ENCODE results near the gene AMER3. TPM values are rescaled to one million over a fixed set of nuclear protein-coding genes. Genes with fewer than 3 reads are reported as not detected.

The AMER3 gene
- total and polyA plus RNA-seq, 10 of the 15 experiments (the other 5 are each of a cell fraction or from before 2014, with no cell fraction given) = not detected

- POLR2A ChIA-PET = no interaction called here
- ATAC-seq = no peak
- no peak overlapping the region for H3K27ac ChIP-seq (ENCODE audit: control insufficient read depth, insufficient read depth)
- no peaks in the 10 kb centered on the region for H4K20me1 ChIP-seq (ENCODE audit: control insufficient read depth, insufficient read depth)
- no peaks in the 10 kb centered on the region for H3K4me1 ChIP-seq (ENCODE audit: control insufficient read depth, insufficient read depth, low read length)
- H2AFZ ChIP-seq (ENCODE audit: control insufficient read depth, low read depth, low read length) = no peak overlapping the region
- in situ Hi-C loops (cut with MboI) = no loop called here
- RAD21 ChIA-PET (ENCODE audit: unreplicated experiment) = no interaction called here
- H3K9me3 ChIP-seq (replicated peaks; ENCODE audit: control insufficient read depth, insufficient read depth, low read length) = no peaks in the 10 kb centered on the region
- CTCF ChIA-PET = interaction anchor here (0.6 to 0.7 kb wide), 2 partner anchors 23 to 324 kb away, joined by 3 read pairs; no protein-coding TSS in a partner anchor
- WGBS (ENCODE audit: insufficient coverage, insufficient replicate concordance, low lambda C conversion rate, missing lambda C conversion rate) = 26% methylated on average over 10 of the region's 10 CpGs
- H3K4me2 ChIP-seq (ENCODE audit: control insufficient read depth, insufficient read depth) = no peak overlapping the region
- no peak overlapping the region for H3K9ac ChIP-seq (ENCODE audit: control insufficient read depth, insufficient read depth, low read length)
- SMC1A ChIA-PET (ENCODE audit: uncharacterized antibody, unreplicated experiment) = no interaction called here
- intact Hi-C loops (cut with micrococcal nuclease; ENCODE audit: unreplicated experiment) = no loop called here
- no peaks in the 10 kb centered on the region for H3K79me2 ChIP-seq (ENCODE audit: control insufficient read depth, insufficient read depth, low read length)
- H3K27me3 ChIP-seq (replicated peaks in 1 of 2; ENCODE audit: control insufficient read depth in 2 of 2, insufficient read depth in 2 of 2, low read length in 1 of 2) = peaks cover 3% of the 10 kb centered on the region in 2 experiments; a peak in 3 of 4 replicates
- DNase-seq (ENCODE audit: low read depth, low spot score) = no peak
- BruUV-seq (replicated peaks) = no TSS peak
- H3K36me3 ChIP-seq (ENCODE audit: control insufficient read depth in 2 of 2, insufficient read depth in 2 of 2, low read length in 1 of 2) = no peaks in the 10 kb centered on the region
- FAIRE-seq = no peak
- no peak overlapping the region for H3K4me3 ChIP-seq
- TF ChIP-seq NFYA (IDR thresholded peaks at IDR 0.05; ENCODE audit: borderline replicate concordance, low read depth, low read length) (no peak), GATAD2B (conservative IDR thresholded peaks at IDR 0.05; ENCODE audit: low read depth) (no peak), STAT3 (IDR thresholded peaks at IDR 0.05; ENCODE audit: low read depth, low read length) (no peak), TAF1 (IDR thresholded peaks at IDR 0.05; ENCODE audit: borderline replicate concordance, low read depth, low read length) (no peak), ZBTB11 (CRISPR knock-in tag; IDR thresholded peaks at IDR 0.05) (no peak), SUZ12 (IDR thresholded peaks at IDR 0.05; ENCODE audit: unreplicated experiment) (no peak), SREBF2 (IDR thresholded peaks at IDR 0.05; ENCODE audit: low read length) (no peak), SP1 (IDR thresholded peaks at IDR 0.05; ENCODE audit: low read depth, low read length) (no peak), ZBTB4 (CRISPR knock-in tag; IDR thresholded peaks at IDR 0.05) (no peak), ZNF274 (IDR thresholded peaks at IDR 0.05; ENCODE audit: insufficient read depth, insufficient read length) (no peak), USF2 (IDR thresholded peaks at IDR 0.05; ENCODE audit: borderline replicate concordance, low read depth, low read length) (no peak), EZH2 (IDR thresholded peaks at IDR 0.05; ENCODE audit: borderline replicate concordance, control insufficient read depth, low read depth, low read length) (no peak), ESRRA (IDR thresholded peaks at IDR 0.05; ENCODE audit: low read length) (no peak), IRF3 (IDR thresholded peaks at IDR 0.05) (no peak)
Observed at GRCh38 chr2:130759906-130760753, 4.8 kb downstream of the AMER3 start.
